ENCODE data around the gene RNLS.

RNLS gene

GRCh38 chr10:88553116-88553752, 29.9 kb downstream of the RNLS start:
- TF ChIP-seq, protein P1, sequence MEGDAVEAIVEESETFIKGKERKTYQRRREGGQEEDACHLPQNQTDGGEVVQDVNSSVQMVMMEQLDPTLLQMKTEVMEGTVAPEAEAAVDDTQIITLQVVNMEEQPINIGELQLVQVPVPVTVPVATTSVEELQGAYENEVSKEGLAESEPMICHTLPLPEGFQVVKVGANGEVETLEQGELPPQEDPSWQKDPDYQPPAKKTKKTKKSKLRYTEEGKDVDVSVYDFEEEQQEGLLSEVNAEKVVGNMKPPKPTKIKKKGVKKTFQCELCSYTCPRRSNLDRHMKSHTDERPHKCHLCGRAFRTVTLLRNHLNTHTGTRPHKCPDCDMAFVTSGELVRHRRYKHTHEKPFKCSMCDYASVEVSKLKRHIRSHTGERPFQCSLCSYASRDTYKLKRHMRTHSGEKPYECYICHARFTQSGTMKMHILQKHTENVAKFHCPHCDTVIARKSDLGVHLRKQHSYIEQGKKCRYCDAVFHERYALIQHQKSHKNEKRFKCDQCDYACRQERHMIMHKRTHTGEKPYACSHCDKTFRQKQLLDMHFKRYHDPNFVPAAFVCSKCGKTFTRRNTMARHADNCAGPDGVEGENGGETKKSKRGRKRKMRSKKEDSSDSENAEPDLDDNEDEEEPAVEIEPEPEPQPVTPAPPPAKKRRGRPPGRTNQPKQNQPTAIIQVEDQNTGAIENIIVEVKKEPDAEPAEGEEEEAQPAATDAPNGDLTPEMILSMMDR (IDR thresholded peaks at IDR 0.05; ENCODE audit: low read depth, low read length), result peak; percentile 85
- DNase-seq (ENCODE audit: extremely low read depth, low read depth), result peak; percentile 68

GRCh38 chr10:88551246-88551645, 31.9 kb downstream of the RNLS start:
- no peak for DNase-seq (ENCODE audit: extremely low read depth, low read depth)
- TF ChIP-seq, protein P1 (IDR thresholded peaks at IDR 0.05; ENCODE audit: low read depth, low read length), result no peak

GRCh38 chr10:88546497-88546896, 36.6 kb downstream of the RNLS start:
- TF ChIP-seq, protein P1 (IDR thresholded peaks at IDR 0.05; ENCODE audit: low read depth, low read length), result no peak
- no peak for DNase-seq (ENCODE audit: extremely low read depth, low read depth)

DNA sequence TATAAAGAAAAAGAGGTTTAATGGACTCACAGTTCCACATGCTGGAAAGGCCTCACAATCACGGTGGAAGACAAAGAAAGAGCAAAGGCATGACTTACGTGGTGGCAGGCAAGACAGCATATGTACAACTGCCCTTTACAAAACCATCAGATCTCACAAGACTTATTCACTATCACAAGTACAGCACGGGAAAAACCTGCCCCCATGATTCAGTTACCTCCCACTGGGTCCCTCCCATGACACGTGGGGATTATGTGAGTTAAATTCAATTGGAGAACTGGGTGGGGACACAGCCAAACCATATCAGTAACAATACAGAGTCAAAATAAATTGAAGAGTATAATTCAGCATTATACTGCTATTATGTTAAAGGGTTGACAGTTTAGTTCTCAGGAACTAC, 37.8 kb downstream of the RNLS start:
- TF ChIP-seq, protein P1 (IDR thresholded peaks at IDR 0.05; ENCODE audit: low read depth, low read length), result no peak
- no peak for DNase-seq (ENCODE audit: extremely low read depth, low read depth)

GRCh38 chr10:88544140-88544870, 38.8 kb downstream of the RNLS start:
- no peak for DNase-seq (ENCODE audit: extremely low read depth, low read depth)
- TF ChIP-seq, protein P1 (IDR thresholded peaks at IDR 0.05; ENCODE audit: low read depth, low read length), result no peak

- TF ChIP-seq, protein P1 (IDR thresholded peaks at IDR 0.05; ENCODE audit: low read depth, low read length), result no peak
- no peak for DNase-seq (ENCODE audit: extremely low read depth, low read depth)
Measured at GRCh38 chr10:88542522-88542921, 40.6 kb downstream of the RNLS start.

DNA sequence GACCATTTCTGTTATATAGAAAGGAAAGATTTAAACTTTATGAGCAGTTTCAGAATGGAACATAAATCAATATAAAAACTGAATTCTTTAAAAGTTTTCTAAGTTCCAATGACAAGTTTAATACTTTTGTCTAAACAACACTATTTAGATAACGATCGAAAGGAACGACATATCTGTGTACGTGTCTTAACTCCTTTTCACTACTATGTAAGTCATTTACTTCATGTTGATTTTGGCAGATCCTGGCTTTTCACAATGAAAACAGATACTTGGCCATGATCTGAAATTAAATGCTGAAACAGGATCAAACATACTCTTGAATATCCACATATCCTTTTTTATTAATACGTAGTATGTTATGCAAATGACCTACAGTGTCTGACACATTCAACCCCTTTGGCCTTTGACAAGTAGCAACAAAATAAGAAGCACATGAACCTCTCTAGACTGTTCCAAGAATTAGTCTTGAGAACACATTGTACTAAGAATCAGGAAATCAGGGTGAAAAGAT, 41.9 kb downstream of the RNLS start:
- DNase-seq (ENCODE audit: extremely low read depth, low read depth), result no peak
- TF ChIP-seq, protein P1 (IDR thresholded peaks at IDR 0.05; ENCODE audit: low read depth, low read length), result no peak

All from AG09319 (cell line).